Uterus (tissue), 2 donors: ENCODE measurements around the gene GATAD2A.

Experiments used
- CTCF ChIP-seq, 4 experiments: fragments of 200-600 bp in 2 of 4; fragments of 450-650 bp in 2 of 4; sonication (generic) in 2 of 4; IDR thresholded peaks; one replicate each; pipeline ENCODE4 v1.5.1; 2016 to 2019; ENCODE audit warnings: antibody characterized with exemption in 4 of 4, mild to moderate bottlenecking in 2 of 4, moderate library complexity in 1 of 4
- POLR2A ChIP-seq, 2 donors: fragments of 450-650 bp; IDR thresholded peaks; one replicate each; pipeline ENCODE4 v1.6.1; 2016; ENCODE audit warnings: antibody characterized with exemption in 2 of 2, mild to moderate bottlenecking in 1 of 2, moderate library complexity in 1 of 2

GRCh38 chr19:19498255-19498991 lies 92.9 kb downstream of the GATAD2A start:
- TF ChIP-seq CTCF (IDR thresholded peaks at IDR 0.05) (no peak), POLR2A (IDR thresholded peaks at IDR 0.05) (no peak)
